Neural progenitor cell (in vitro differentiated cells): ENCODE measurements around the gene OR2M4. TPM values are rescaled to one million over a fixed set of nuclear protein-coding genes. Genes with fewer than 3 reads are reported as not detected.
"Not testable (repeated sequence)": the region's sequence is repeated elsewhere in the genome, so short reads cannot be mapped to it uniquely, and the experiment has no call there.

ENCODE experiments used
- DNase-seq: peaks from one replicate; pipeline ENCODE4 v3.0.0-alpha.2; 2016; ENCODE audit warnings: low spot score
- H2AFZ ChIP-seq: fragments of 200-600 bp; sonication (generic); replicated peaks from 2 replicates; pipeline ENCODE4 v1.6.1; 2016; ENCODE audit warnings: antibody characterized with exemption
- H3F3A ChIP-seq: fragments of 200-600 bp; sonication (generic); 2 replicates; pipeline ENCODE4 v1.6.1; 2016; ENCODE audit warnings: antibody characterized with exemption, low read depth
- H3K27ac ChIP-seq: fragments of 200-600 bp; sonication (generic); 2 replicates; pipeline ENCODE4 v1.5.1; 2016; ENCODE audit warnings: mild to moderate bottlenecking
- H3K27me3 ChIP-seq: fragments of 200-600 bp; sonication (generic); 2 replicates; pipeline ENCODE4 v1.6.1; 2016; ENCODE audit warnings: mild to moderate bottlenecking, moderate library complexity
- H3K36me3 ChIP-seq: fragments of 200-600 bp; sonication (generic); 2 replicates; pipeline ENCODE4 v1.5.1; 2016
- H3K4me1 ChIP-seq: fragments of 200-600 bp; sonication (generic); 2 replicates; pipeline ENCODE4 v1.6.1; 2016; ENCODE audit warnings: mixed run types
- H3K4me2 ChIP-seq: fragments of 200-600 bp; sonication (generic); 2 replicates; pipeline ENCODE4 v1.6.1; 2016
- H3K4me3 ChIP-seq: fragments of 200-600 bp; sonication (generic); 2 replicates; pipeline ENCODE4 v1.5.1; 2016
- H3K79me2 ChIP-seq: fragments of 200-600 bp; sonication (generic); 2 replicates; pipeline ENCODE4 v1.6.1; 2016; ENCODE audit warnings: low read depth
- H3K9ac ChIP-seq: fragments of 200-600 bp; sonication (generic); 2 replicates; pipeline ENCODE4 v1.6.1; 2016
- H3K9me3 ChIP-seq: fragments of 200-600 bp; sonication (generic); 2 replicates; pipeline ENCODE4 v1.5.1; 2016; ENCODE audit warnings: low read depth
- H4K20me1 ChIP-seq: fragments of 200-600 bp; sonication (generic); 2 replicates; pipeline ENCODE4 v1.6.1; 2016; ENCODE audit warnings: low read depth
- H3K27ac Mint-ChIP-seq: 3 replicates; pipeline ENCODE4 v1.8.0; 2021; ENCODE audit warnings: mixed read lengths
- H3K27me3 Mint-ChIP-seq: 2 replicates; pipeline ENCODE4 v1.8.0; 2022; ENCODE audit warnings: low read depth, mild to moderate bottlenecking, inconsistent platforms, moderate library complexity, mixed read lengths; ENCODE audit not compliant: insufficient read depth
- H3K36me3 Mint-ChIP-seq: 3 replicates; pipeline ENCODE4 v1.8.0; 2021; ENCODE audit warnings: mixed read lengths
- H3K4me1 Mint-ChIP-seq: 3 replicates; pipeline ENCODE4 v1.8.0; 2021; ENCODE audit warnings: mixed read lengths
- H3K4me3 Mint-ChIP-seq: 3 replicates; pipeline ENCODE4 v1.8.0; 2021; ENCODE audit warnings: mild to moderate bottlenecking, moderate library complexity, mixed read lengths
- H3K9me3 Mint-ChIP-seq: 3 replicates; pipeline ENCODE4 v1.8.0; 2020; ENCODE audit warnings: mixed read lengths
- EZH2 ChIP-seq: fragments of 200-600 bp; sonication (generic); IDR thresholded peaks from 2 replicates; pipeline ENCODE4 v1.6.1; 2017; ENCODE audit warnings: antibody characterized with exemption, mild to moderate bottlenecking, moderate library complexity
- EZH2phosphoT487 ChIP-seq: fragments of 200-600 bp; sonication (generic); IDR thresholded peaks from 2 replicates; pipeline ENCODE4 v1.6.1; 2017; ENCODE audit warnings: antibody characterized with exemption
- total RNA-seq: library from RNA; depleted of rRNA; stranded (reverse); fragments of >200 nt; gene quantifications from 2 replicates; pipeline ENCODE4 v1.2.3, GENCODE V29; 2015; ENCODE audit warnings: low replicate concordance
- TF ChIP-seq, protein P1 (sequence below): fragments of 200-600 bp; sonication (generic); IDR thresholded peaks from 2 replicates; pipeline ENCODE4 v1.5.1; 2017; ENCODE audit warnings: antibody characterized with exemption, mild to moderate bottlenecking

The OR2M4 gene
- total RNA-seq, 1 donor from 2014 or later = not detected

GRCh38 chr1:248239478-248239877 lies 8.3 kb downstream of the OR2M4 start:
- H3K27me3 Mint-ChIP-seq = peaks cover 6% of the 10 kb centered on the region
- H3K4me1 ChIP-seq = no peaks in the 10 kb centered on the region
- H3K4me2 ChIP-seq = no peak overlapping the region
- H3K9ac ChIP-seq = no peak overlapping the region
- no peaks in the 10 kb centered on the region for H3K36me3 ChIP-seq
- H3K79me2 ChIP-seq = no peaks in the 10 kb centered on the region
- H3K27ac ChIP-seq = no peak overlapping the region
- H3K27ac Mint-ChIP-seq = no peak overlapping the region
- TF ChIP-seq, protein P1, sequence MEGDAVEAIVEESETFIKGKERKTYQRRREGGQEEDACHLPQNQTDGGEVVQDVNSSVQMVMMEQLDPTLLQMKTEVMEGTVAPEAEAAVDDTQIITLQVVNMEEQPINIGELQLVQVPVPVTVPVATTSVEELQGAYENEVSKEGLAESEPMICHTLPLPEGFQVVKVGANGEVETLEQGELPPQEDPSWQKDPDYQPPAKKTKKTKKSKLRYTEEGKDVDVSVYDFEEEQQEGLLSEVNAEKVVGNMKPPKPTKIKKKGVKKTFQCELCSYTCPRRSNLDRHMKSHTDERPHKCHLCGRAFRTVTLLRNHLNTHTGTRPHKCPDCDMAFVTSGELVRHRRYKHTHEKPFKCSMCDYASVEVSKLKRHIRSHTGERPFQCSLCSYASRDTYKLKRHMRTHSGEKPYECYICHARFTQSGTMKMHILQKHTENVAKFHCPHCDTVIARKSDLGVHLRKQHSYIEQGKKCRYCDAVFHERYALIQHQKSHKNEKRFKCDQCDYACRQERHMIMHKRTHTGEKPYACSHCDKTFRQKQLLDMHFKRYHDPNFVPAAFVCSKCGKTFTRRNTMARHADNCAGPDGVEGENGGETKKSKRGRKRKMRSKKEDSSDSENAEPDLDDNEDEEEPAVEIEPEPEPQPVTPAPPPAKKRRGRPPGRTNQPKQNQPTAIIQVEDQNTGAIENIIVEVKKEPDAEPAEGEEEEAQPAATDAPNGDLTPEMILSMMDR = no peak
- TF ChIP-seq EZH2 (no peak), EZH2phosphoT487 (no peak)
- H3K9me3 ChIP-seq = peaks cover 19% of the 10 kb centered on the region
- no peak overlapping the region for H3K4me3 Mint-ChIP-seq
- no peak overlapping the region for H2AFZ ChIP-seq
- DNase-seq = no peak
- peaks cover 44% of the 10 kb centered on the region for H3K9me3 Mint-ChIP-seq
- no peaks in the 10 kb centered on the region for H3K27me3 ChIP-seq
- no peaks in the 10 kb centered on the region for H3F3A ChIP-seq
- H3K36me3 Mint-ChIP-seq = no peaks in the 10 kb centered on the region
- no peaks in the 10 kb centered on the region for H4K20me1 ChIP-seq
- H3K4me1 Mint-ChIP-seq = no peaks in the 10 kb centered on the region
- H3K4me3 ChIP-seq = no peak overlapping the region

DNA sequence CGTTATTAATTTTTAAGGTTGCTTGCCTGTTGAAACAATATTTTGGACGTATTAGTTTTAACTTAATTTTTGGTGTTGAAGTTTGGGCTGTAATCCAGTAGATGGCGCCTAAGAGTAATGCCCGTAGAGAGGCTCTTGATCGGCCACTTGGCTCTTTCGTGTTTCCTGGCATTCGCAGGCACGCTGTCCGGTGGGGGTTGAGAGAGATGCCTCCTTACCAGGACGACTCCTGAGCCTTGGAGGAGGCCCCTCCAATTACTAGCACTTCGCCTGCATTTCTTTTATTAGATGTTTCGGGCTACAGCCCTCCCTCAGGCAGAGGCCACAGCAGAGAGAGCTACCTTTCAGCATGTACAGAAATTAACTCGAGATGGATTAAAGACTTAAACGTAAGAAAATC lies 12.0 kb downstream of the OR2M4 start:
- no peaks in the 10 kb centered on the region for H3K4me1 ChIP-seq
- H2AFZ ChIP-seq = no peak overlapping the region
- H3K4me3 ChIP-seq = no peak overlapping the region
- no peaks in the 10 kb centered on the region for H3K79me2 ChIP-seq
- H3F3A ChIP-seq = no peaks in the 10 kb centered on the region
- Mint-ChIP-seq H3K4me3 (no peak overlapping the region), H3K27me3 (peaks cover 3% of the 10 kb centered on the region), H3K36me3 (no peaks in the 10 kb centered on the region), H3K9me3 (peaks cover 21% of the 10 kb centered on the region), H3K4me1 (no peaks in the 10 kb centered on the region), H3K27ac (no peak overlapping the region)
- H3K27me3 ChIP-seq = no peaks in the 10 kb centered on the region
- no peak overlapping the region for H3K4me2 ChIP-seq
- H3K9me3 ChIP-seq = peaks cover 28% of the 10 kb centered on the region
- H3K9ac ChIP-seq = no peak overlapping the region
- no peaks in the 10 kb centered on the region for H3K36me3 ChIP-seq
- no peak overlapping the region for H3K27ac ChIP-seq
- DNase-seq = peak; percentile 15
- TF ChIP-seq EZH2 (no peak), EZH2phosphoT487 (no peak)
- TF ChIP-seq, protein P1 = peak; percentile 59
- H4K20me1 ChIP-seq = no peaks in the 10 kb centered on the region

- not testable (repeated sequence) for H3K27me3 ChIP-seq, H3K79me2 ChIP-seq, H3K36me3 ChIP-seq, H3K4me3 Mint-ChIP-seq, H3K9ac ChIP-seq, H3K4me3 ChIP-seq, H3K27ac Mint-ChIP-seq, H3K4me1 ChIP-seq, H3K4me2 ChIP-seq, H3K27ac ChIP-seq, H2AFZ ChIP-seq, H3F3A ChIP-seq, H4K20me1 ChIP-seq, H3K27me3 Mint-ChIP-seq, H3K4me1 Mint-ChIP-seq, H3K36me3 Mint-ChIP-seq, DNase-seq
- H3K9me3 Mint-ChIP-seq = peaks cover 25% of the 10 kb centered on the region
- peaks cover 27% of the 10 kb centered on the region for H3K9me3 ChIP-seq
Measured at GRCh38 chr1:248259309-248259708, 28.1 kb downstream of the OR2M4 start.

DNA sequence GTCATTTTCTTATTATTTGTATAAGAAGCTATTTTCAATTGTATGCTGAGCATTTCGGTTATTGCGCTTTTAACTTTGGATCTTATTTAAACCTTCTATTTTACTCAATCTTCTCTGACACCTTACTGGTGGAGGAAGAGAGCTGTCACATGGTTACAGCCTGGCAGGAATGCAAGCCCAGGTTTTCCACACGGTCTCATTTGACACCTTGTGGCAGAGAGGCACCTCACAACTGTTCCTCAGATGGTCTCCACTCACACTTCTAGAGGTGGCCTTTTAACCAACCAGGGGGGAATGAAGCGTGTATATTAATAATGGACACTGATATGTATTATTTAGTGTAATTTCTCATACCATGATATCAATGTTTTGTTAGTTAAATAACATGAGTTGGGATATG lies 37.0 kb downstream of the OR2M4 start:
- H2AFZ ChIP-seq = no peak overlapping the region
- peaks cover 41% of the 10 kb centered on the region for H3K9me3 ChIP-seq
- H3K79me2 ChIP-seq = no peaks in the 10 kb centered on the region
- no peak overlapping the region for H3K9ac ChIP-seq
- Mint-ChIP-seq H3K27ac (no peak overlapping the region), H3K27me3 (peaks cover 4% of the 10 kb centered on the region), H3K4me3 (no peak overlapping the region), H3K9me3 (peaks cover 20% of the 10 kb centered on the region), H3K36me3 (no peaks in the 10 kb centered on the region), H3K4me1 (no peaks in the 10 kb centered on the region)
- no peak overlapping the region for H3K4me2 ChIP-seq
- H3K36me3 ChIP-seq = no peaks in the 10 kb centered on the region
- H3K27ac ChIP-seq = no peak overlapping the region
- no peaks in the 10 kb centered on the region for H3K27me3 ChIP-seq
- DNase-seq = no peak
- H3F3A ChIP-seq = no peaks in the 10 kb centered on the region
- TF ChIP-seq, protein P1 = no peak
- TF ChIP-seq EZH2phosphoT487 (no peak), EZH2 (no peak)
- H3K4me3 ChIP-seq = no peak overlapping the region
- H4K20me1 ChIP-seq = no peaks in the 10 kb centered on the region
- H3K4me1 ChIP-seq = no peaks in the 10 kb centered on the region

DNA sequence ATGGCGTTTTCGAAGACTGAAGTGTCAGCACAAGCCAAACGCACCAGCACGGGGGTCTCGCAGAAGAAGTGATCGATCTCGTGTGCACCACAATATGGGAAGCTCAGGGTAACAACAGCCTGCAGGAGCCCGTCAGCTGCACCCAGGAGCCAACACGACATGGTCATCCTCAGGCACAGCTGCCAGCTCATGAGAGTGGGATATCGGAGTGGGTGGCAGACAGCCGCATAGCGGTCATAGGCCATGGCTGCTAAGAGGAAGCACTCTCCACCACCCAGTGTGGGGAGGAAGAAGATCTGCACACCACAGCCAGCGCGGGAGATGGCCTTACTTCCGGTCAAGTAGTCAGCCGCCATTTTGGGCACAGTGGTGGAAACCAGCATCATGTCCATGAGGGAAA lies 42.0 kb downstream of the OR2M4 start:
- H3K4me1 Mint-ChIP-seq = not testable (repeated sequence)

More for the DNA sequence above, 42.0 kb downstream of the OR2M4 start:
- H3K4me3 ChIP-seq, H3K36me3 Mint-ChIP-seq, H3K27me3 Mint-ChIP-seq, H2AFZ ChIP-seq, H3F3A ChIP-seq, H3K4me1 ChIP-seq, H3K36me3 ChIP-seq, H3K27me3 ChIP-seq, H3K4me3 Mint-ChIP-seq, H3K9ac ChIP-seq, H3K79me2 ChIP-seq, H3K4me2 ChIP-seq, H3K27ac Mint-ChIP-seq, H3K27ac ChIP-seq, H4K20me1 ChIP-seq, DNase-seq: not testable (repeated sequence)
- peaks cover 21% of the 10 kb centered on the region for H3K9me3 ChIP-seq
- H3K9me3 Mint-ChIP-seq = peaks cover 19% of the 10 kb centered on the region
